Small intestine (tissue), 7 donors: ENCODE measurements around the gene TASP1. TPM values are rescaled to one million over a fixed set of nuclear protein-coding genes. Genes with fewer than 3 reads are reported as not detected.

Experiments used
- DNase-seq, 2 donors: peaks; one replicate each; pipeline versions ENCODE4 v3.0.0 to v3.0.0-alpha.2; 2013
- FAIRE-seq: peaks from 2 replicates; lab custom pipeline; 2012; peaks lifted over from hg19 to GRCh38; lab: Jason Lieb, UNC
- H3K27ac ChIP-seq, 3 donors: one replicate each; pipeline ENCODE4 v1.5.1; 2013; ENCODE audit warnings: low read length in 2 of 3, mild to moderate bottlenecking in 2 of 3, control low read depth in 1 of 3, inconsistent platforms in 1 of 3, low read depth in 1 of 3, moderate library complexity in 1 of 3
- H3K27me3 ChIP-seq, 3 donors: one replicate each; pipeline ENCODE4 v1.6.1; 2013; ENCODE audit warnings: low read length in 3 of 3, inconsistent platforms in 1 of 3; ENCODE audit not compliant: control insufficient read depth in 3 of 3, insufficient read depth in 3 of 3
- H3K36me3 ChIP-seq, 3 donors: one replicate each; pipeline ENCODE4 v1.6.1; 2013; ENCODE audit warnings: low read length in 3 of 3, inconsistent platforms in 1 of 3, low read depth in 1 of 3, mild to moderate bottlenecking in 1 of 3, moderate library complexity in 1 of 3; ENCODE audit not compliant: control insufficient read depth in 3 of 3, insufficient read depth in 2 of 3
- H3K4me1 ChIP-seq, 3 donors: one replicate each; pipeline ENCODE4 v1.6.1; 2013; ENCODE audit warnings: low read length in 2 of 3, inconsistent platforms in 1 of 3, low read depth in 1 of 3, mild to moderate bottlenecking in 1 of 3, moderate library complexity in 1 of 3; ENCODE audit not compliant: control insufficient read depth in 3 of 3, insufficient read depth in 2 of 3
- H3K4me3 ChIP-seq, 3 donors: one replicate each; pipeline ENCODE4 v1.5.1; 2013; ENCODE audit warnings: low read length in 3 of 3, control low read depth in 1 of 3, inconsistent platforms in 1 of 3, low read depth in 1 of 3, mild to moderate bottlenecking in 1 of 3, moderate library complexity in 1 of 3
- H3K9me3 ChIP-seq, 2 donors: one replicate each; pipeline ENCODE4 v1.6.1; 2013; ENCODE audit warnings: low read depth in 1 of 2, low read length in 1 of 2; ENCODE audit not compliant: control insufficient read depth in 2 of 2, insufficient read depth in 1 of 2
- WGBS, 3 donors: extraction: QIAGEN DNeasy Blood & Tissue Kit; methylation state at CpG; one replicate each; pipeline ENCODE4 v1.1.7; 2013; 5-methylcytosine and 5-hydroxymethylcytosine counted together
- polyA plus RNA-seq, 4 donors: library from polyadenylated mRNA; stranded (reverse) in 3 of 4; unstranded in 1 of 4; fragments of 200-250 nt in 3 of 4; fragments of 120-200 nt in 1 of 4; gene quantifications; one replicate each; pipeline versions ENCODE4 v1.2.1 to v1.2.3, GENCODE V29; 2013
- donor health status: healthy with polysubstance abuse.
- donor health status: control.
- donor health status: control.
- donor health status: Bipolar disorder and iron deficiency.
- donor health status: healthy.

TASP1 gene
- polyA plus RNA-seq, 4 donors: 3.0 to 13.3 (median 5.6) TPM

DNA sequence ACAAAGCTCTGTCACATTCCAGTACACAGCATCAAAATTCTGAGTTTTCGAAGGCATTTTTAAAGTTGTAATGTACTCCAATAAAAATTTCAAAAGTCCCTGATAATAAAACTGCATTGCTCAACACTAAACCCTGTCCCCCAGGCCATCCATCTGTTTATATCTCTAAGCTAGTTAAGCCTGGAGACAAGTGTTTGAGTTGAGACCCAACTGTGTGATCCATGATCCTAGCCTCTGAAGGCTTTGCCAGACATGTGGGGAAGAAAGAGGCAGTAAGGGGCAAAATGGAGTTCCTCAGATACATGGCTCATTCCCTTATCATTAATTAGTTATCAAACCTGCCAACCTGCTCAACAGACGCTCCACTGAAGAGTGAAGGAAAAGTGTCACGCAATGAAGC is 219.3 kb downstream of the TASP1 start:
- FAIRE-seq (no peak), DNase-seq (no peak)
- Histone ChIP-seq H3K9me3 (no peaks in the 10 kb centered on the region), H3K27ac (no peak overlapping the region), H3K4me3 (no peak overlapping the region), H3K27me3 (no peaks in the 10 kb centered on the region), H3K36me3 (peaks cover 0 to 5% (median 4%) of the 10 kb centered on the region in 3 donors), H3K4me1 (peaks cover 0 to 1% (median 0%) of the 10 kb centered on the region in 3 donors)
- 96% methylated on average over 3 of the region's 3 CpGs for WGBS, 3 donors

DNA sequence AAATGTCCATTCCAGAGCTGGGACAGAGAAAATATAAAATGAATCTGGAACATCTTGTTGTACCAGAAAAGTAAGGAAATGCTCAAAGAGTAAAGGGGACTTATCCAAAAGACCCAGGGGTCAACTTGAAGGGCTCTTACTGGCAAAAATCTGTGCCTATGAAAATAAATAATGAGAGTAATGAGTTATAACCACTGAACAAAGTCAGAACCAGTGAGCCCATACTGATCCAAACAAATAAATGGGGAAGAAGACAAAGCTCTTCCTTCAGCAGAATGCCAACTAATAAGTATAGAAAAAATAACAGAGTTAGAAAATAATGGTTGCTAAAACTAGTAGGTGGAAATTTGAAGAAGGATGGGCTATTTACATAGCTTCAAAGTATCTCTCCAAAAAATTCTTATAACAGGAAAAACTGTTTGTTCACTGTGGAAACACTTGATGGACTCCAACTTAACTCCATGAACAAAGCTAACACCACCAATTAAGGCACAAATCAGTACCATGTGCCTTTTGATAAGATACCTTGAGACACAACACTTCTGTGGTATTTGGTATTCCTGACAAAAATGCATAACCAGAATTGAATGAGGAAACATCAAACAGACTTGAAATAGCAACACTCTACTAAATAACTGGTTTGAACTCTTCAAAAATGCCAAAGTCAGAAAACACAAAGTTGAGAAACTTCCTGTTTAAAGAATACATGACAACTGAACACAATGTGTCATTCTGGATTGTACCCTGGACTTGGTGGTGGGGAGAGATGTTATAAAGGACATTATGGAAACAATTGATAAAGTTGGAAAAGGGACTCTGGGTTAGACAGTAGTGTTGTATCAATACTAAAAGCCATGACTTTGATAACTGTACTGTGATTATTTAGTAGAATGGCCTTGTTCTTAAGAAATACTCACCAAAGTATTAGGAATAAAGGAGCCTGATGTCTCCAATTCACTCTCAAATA is 220.2 kb downstream of the TASP1 start:
- no peak overlapping the region for H3K4me3 ChIP-seq
- H3K36me3 ChIP-seq: peaks cover 0 to 5% (median 4%) of the 10 kb centered on the region in 3 donors
- H3K9me3 ChIP-seq: no peaks in the 10 kb centered on the region
- no peak overlapping the region for H3K27ac ChIP-seq
- no peaks in the 10 kb centered on the region for H3K4me1 ChIP-seq
- DNase-seq (no peak), FAIRE-seq (no peak)
- no peaks in the 10 kb centered on the region for H3K27me3 ChIP-seq

DNA sequence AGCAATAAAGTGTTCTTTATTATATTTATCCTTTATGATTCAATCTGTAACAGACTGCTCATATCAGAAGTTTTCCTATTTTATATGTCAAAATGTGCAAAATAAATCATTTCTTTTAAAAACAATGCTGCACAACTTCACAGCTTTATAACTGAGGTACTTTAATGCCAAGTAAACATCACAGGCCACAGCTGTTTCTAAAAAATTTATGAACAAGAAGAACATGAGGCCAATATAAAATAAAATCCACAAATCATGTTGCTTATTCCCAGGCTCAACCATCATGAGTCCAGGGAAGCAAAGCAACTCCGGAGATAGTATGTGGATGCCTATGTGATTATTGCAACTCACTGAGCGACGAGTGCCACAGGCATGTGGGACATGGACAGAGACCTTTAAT is 222.2 kb downstream of the TASP1 start:
- no peaks in the 10 kb centered on the region for H3K9me3 ChIP-seq
- H3K27me3 ChIP-seq: no peaks in the 10 kb centered on the region
- peaks cover 0 to 5% (median 4%) of the 10 kb centered on the region in 3 donors for H3K36me3 ChIP-seq
- FAIRE-seq (no peak), DNase-seq (no peak)
- 87 to 100% (median 95%) methylated on average over 3 of the region's 3 CpGs for WGBS, 3 donors
- H3K4me3 ChIP-seq: no peak overlapping the region
- no peaks in the 10 kb centered on the region for H3K4me1 ChIP-seq
- no peak overlapping the region for H3K27ac ChIP-seq

DNA sequence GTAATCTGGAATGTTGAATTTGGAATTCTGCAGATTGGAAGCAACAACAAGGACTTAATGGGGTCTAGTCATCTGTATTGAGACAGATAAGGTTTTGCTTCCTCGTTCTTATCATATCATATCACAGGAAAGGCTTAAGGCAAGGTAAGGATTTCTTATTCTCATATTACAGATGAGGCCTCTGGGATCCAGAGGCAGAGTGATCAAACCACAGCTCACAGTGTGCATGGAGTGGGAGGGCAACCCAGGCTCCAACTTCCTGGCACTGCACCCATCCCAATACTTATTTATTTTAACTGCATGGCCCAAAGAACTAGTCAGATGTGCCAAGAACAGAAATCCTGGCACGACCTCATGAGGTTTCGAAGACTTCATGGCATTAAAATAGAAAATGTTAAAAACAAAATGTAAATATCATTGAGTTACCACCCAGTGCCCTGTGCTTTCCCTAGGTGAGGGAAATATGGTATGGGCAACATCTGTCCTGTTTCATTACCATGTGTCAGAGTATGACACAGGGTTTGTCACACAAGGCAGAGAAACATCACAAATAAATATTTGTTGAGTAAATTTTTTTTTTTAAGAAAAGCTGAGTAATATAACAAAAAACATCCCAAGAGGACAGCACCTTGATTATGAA is 225.8 kb downstream of the TASP1 start:
- Histone ChIP-seq H3K27me3 (no peaks in the 10 kb centered on the region), H3K9me3 (no peaks in the 10 kb centered on the region), H3K4me3 (no peak overlapping the region), H3K36me3 (peaks cover 0 to 5% (median 4%) of the 10 kb centered on the region in 3 donors), H3K4me1 (no peaks in the 10 kb centered on the region), H3K27ac (no peak overlapping the region)
- DNase-seq (no peak), FAIRE-seq (no peak)
- 69 to 81% (median 79%) methylated on average over 3 of the region's 3 CpGs for WGBS, 3 donors

DNA sequence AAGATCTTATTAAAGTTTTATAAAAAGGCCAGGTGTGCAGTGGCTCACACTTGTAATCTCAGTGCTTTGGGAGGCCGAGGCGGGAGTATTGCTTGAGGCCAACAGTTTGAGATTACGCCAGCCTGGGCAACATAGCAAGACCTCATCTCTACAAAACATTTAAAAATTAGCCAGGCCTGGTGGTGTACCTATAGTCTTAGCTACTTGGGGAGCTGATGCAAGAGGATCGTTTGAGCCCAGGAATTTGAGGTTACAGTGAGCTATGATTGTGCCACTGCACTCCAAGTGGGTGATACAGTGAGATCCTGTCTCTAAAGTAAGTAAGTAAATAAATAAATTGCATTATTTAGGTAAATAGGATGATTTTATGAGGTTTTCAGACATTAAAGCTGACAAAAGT is 234.4 kb downstream of the TASP1 start:
- WGBS, 3 donors: 82 to 94% (median 92%) methylated on average over 4 of the region's 4 CpGs
- H3K4me3 ChIP-seq: no peak overlapping the region

DNA sequence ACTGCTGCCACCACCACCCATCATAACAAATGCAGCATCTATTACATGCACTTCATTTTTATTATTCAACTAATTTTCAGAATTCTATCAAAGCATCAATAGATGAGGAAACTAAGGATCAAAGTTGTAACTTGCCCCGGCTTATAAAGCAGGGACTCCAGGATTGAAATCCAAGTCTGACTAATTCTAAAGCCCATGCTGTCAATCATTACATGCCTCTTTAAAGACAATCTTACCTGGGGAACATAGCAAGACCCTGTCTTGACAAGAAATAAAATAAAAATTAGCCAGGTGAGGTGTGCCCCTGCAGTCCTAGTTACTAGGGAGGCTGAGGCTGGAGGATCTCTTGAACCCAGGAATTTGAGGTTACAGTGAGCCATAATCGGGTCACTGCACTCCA is 235.3 kb downstream of the TASP1 start:
- no peak overlapping the region for H3K4me3 ChIP-seq
- H3K36me3 ChIP-seq: no peaks in the 10 kb centered on the region
- FAIRE-seq (no peak), DNase-seq (no peak)
- H3K27ac ChIP-seq: no peak overlapping the region
- peaks cover 0 to 2% (median 0%) of the 10 kb centered on the region in 3 donors for H3K4me1 ChIP-seq
- H3K27me3 ChIP-seq: no peaks in the 10 kb centered on the region
- 60 to 95% (median 74%) methylated on average over 2 of the region's 2 CpGs for WGBS, 3 donors
- H3K9me3 ChIP-seq: no peaks in the 10 kb centered on the region

More for the DNA sequence above, 234.4 kb downstream of the TASP1 start:
- Histone ChIP-seq H3K9me3 (no peaks in the 10 kb centered on the region), H3K27me3 (no peaks in the 10 kb centered on the region), H3K4me1 (peaks cover 0 to 2% (median 0%) of the 10 kb centered on the region in 3 donors), H3K36me3 (no peaks in the 10 kb centered on the region), H3K27ac (no peak overlapping the region)
- FAIRE-seq (no peak), DNase-seq (no peak)

DNA sequence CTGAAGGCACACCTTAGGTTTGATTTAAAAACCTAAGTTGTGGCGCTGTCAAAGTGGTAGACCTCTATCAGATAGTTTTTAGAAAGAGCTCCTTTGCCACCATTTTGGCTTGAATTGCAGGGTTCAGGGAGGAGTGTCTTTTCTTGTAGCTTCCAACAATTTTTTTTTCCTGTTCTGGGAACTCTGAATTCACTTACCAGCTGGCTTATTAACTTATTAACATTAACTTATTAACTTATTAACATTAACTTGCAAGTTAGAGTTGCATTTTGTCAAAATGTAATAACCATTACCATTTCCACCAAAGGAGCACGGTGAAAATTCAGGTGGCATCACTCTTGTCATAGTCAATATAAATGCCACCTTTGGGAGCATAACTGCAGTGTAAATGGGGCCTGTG is 235.7 kb downstream of the TASP1 start:
- WGBS, 3 donors: 95 to 97% (median 96%) methylated on average over 2 of the region's 2 CpGs
- Histone ChIP-seq H3K4me3 (no peak overlapping the region), H3K9me3 (no peaks in the 10 kb centered on the region), H3K4me1 (peaks cover 0 to 2% (median 0%) of the 10 kb centered on the region in 3 donors), H3K27me3 (no peaks in the 10 kb centered on the region), H3K36me3 (no peaks in the 10 kb centered on the region), H3K27ac (no peak overlapping the region)
- FAIRE-seq: no peak
- DNase-seq: no peak

DNA sequence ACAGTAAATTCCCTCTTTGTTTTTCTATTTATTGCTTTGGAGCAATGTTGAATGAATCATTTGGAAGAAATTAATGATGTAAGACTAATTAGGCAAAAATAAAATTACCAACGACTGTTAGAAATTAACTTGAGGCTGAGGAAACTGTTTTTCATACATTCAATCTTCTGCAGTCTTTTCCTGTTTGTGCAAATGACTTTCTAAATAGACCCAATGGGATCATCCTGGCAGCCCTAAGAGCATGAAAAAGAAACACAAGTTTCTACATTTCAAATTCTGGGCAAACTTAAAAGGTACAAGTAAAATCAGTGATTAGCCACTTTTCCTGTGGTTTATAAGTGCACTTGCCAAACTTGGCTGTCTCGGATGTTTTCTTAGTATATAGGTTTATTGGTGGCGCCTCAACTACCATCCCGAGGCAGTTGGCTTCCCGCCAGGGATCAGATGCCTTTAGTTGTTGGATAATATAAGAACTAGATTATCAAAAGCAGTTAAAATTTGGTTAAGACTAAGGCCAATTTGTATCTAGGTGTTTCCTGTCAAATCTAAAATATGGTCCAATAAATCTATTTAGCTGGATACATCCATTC is 236.5 kb downstream of the TASP1 start:
- WGBS, 3 donors: 74 to 87% (median 77%) methylated on average over 5 of the region's 5 CpGs
- Histone ChIP-seq H3K27ac (no peak overlapping the region), H3K9me3 (no peaks in the 10 kb centered on the region), H3K4me1 (peaks cover 0 to 2% (median 0%) of the 10 kb centered on the region in 3 donors), H3K27me3 (no peaks in the 10 kb centered on the region), H3K4me3 (no peak overlapping the region), H3K36me3 (no peaks in the 10 kb centered on the region)
- DNase-seq: no peak
- FAIRE-seq: no peak
